HEK293 (cell line): ENCODE results near the gene SPAG8.

Experiments used
- CTCF ChIA-PET: fragments of 350-600 bp; formaldehyde crosslinking; extraction: SDS; loops from one replicate; lab custom pipeline; 2021; ENCODE audit warnings: antibody characterized with exemption; lab: Yijun Ruan, JAX
- POLR2A ChIA-PET: fragments of 300-600 bp; formaldehyde crosslinking; extraction: SDS; loops from one replicate; lab custom pipeline; 2020; ENCODE audit warnings: antibody characterized with exemption, inconsistent platforms; lab: Yijun Ruan, JAX
- H3K27ac ChIP-seq: fragments of 200-500 bp; sonication (Bioruptor generic); 2 replicates; pipeline ENCODE4 v1.5.1; 2014; ENCODE audit warnings: low read depth, low read length, control low read depth, inconsistent platforms; ENCODE audit errors: extremely low read depth
- H3K36me3 ChIP-seq, 2 experiments: fragments of 200-500 bp in 1 of 2; sonication (Bioruptor generic) in 1 of 2; 1 replicate in 1 of 2; 2 replicates in 1 of 2; pipeline ENCODE4 v1.5.1; 2014 to 2017; ENCODE audit warnings: inconsistent platforms in 2 of 2, low read length in 2 of 2; ENCODE audit not compliant: control insufficient read depth in 2 of 2, insufficient read depth in 1 of 2
- H3K4me1 ChIP-seq: fragments of 200-500 bp; sonication (Bioruptor generic); 2 replicates; pipeline ENCODE4 v1.5.1; 2014; ENCODE audit warnings: mild to moderate bottlenecking, low read length, inconsistent platforms; ENCODE audit not compliant: control insufficient read depth, insufficient read depth
- H3K4me3 ChIP-seq: 2 replicates; pipeline ENCODE4 v1.5.1; 2011; ENCODE audit warnings: low read depth, mild to moderate bottlenecking, control low read depth, low read length, moderate library complexity
- H3K9me3 ChIP-seq: fragments of 200-500 bp; sonication (Bioruptor generic); 2 replicates; pipeline ENCODE4 v1.5.1; 2014; ENCODE audit warnings: low read depth, low read length, inconsistent platforms; ENCODE audit not compliant: control insufficient read depth, insufficient read depth
- BCL6B ChIP-seq: fragments of 450-650 bp; formaldehyde crosslinking; IDR thresholded peaks from 2 replicates; pipeline ENCODE4 v1.5.1; 2017; ENCODE audit warnings: missing biosample characterization, missing genetic modification characterization
- ELK4 ChIP-seq: IDR thresholded peaks from 2 replicates; pipeline ENCODE4 v1.6.1; 2011; ENCODE audit warnings: mild to moderate bottlenecking, low read depth, low read length, borderline replicate concordance
- GFI1B ChIP-seq: fragments of 450-650 bp; formaldehyde crosslinking; IDR thresholded peaks from 2 replicates; pipeline ENCODE4 v1.5.1; 2016; ENCODE audit warnings: missing biosample characterization, missing genetic modification characterization
- GLIS1 ChIP-seq: fragments of 450-650 bp; formaldehyde crosslinking; IDR thresholded peaks from 2 replicates; pipeline ENCODE4 v1.5.1; 2016; ENCODE audit warnings: missing biosample characterization, missing genetic modification characterization
- GLIS2 ChIP-seq: fragments of 450-650 bp; formaldehyde crosslinking; IDR thresholded peaks from 2 replicates; pipeline ENCODE4 v1.5.1; 2016; ENCODE audit warnings: missing biosample characterization, missing genetic modification characterization
- YY1 ChIP-seq: fragments of 450-650 bp; formaldehyde crosslinking; IDR thresholded peaks from 2 replicates; pipeline ENCODE4 v1.5.1; 2018; ENCODE audit warnings: missing biosample characterization, missing genetic modification characterization
- ZBTB10 ChIP-seq: fragments of 450-650 bp; formaldehyde crosslinking; IDR thresholded peaks from 2 replicates; pipeline ENCODE4 v1.5.1; 2016; ENCODE audit warnings: missing biosample characterization, missing genetic modification characterization
- ZBTB48 ChIP-seq: fragments of 450-650 bp; formaldehyde crosslinking; IDR thresholded peaks from 2 replicates; pipeline ENCODE4 v1.5.1; 2016; ENCODE audit warnings: missing biosample characterization, missing genetic modification characterization
- ZFP37 ChIP-seq: fragments of 450-650 bp; formaldehyde crosslinking; IDR thresholded peaks from 2 replicates; pipeline ENCODE4 v1.5.1; 2016; ENCODE audit warnings: missing biosample characterization, missing genetic modification characterization
- ZNF114 ChIP-seq: fragments of 450-650 bp; formaldehyde crosslinking; IDR thresholded peaks from 2 replicates; pipeline ENCODE4 v1.5.0; 2017; ENCODE audit warnings: missing biosample characterization, missing genetic modification characterization
- ZNF138 ChIP-seq: fragments of 450-650 bp; formaldehyde crosslinking; IDR thresholded peaks from 2 replicates; pipeline ENCODE4 v1.5.1; 2016; ENCODE audit warnings: missing biosample characterization, missing genetic modification characterization, borderline replicate concordance
- ZNF169 ChIP-seq: fragments of 450-650 bp; formaldehyde crosslinking; IDR thresholded peaks from 2 replicates; pipeline ENCODE4 v1.5.1; 2016; ENCODE audit warnings: missing biosample characterization, missing genetic modification characterization
- ZNF302 ChIP-seq: fragments of 450-650 bp; formaldehyde crosslinking; IDR thresholded peaks from 2 replicates; pipeline ENCODE4 v1.5.1; 2016; ENCODE audit warnings: missing biosample characterization, missing genetic modification characterization, low read depth
- ZNF366 ChIP-seq: fragments of 450-650 bp; formaldehyde crosslinking; conservative IDR thresholded peaks from 2 replicates; pipeline ENCODE4 v1.5.1; 2016; ENCODE audit warnings: missing biosample characterization, missing genetic modification characterization
- ZNF426 ChIP-seq: fragments of 450-650 bp; formaldehyde crosslinking; IDR thresholded peaks from 2 replicates; pipeline ENCODE4 v1.5.1; 2017; ENCODE audit warnings: missing biosample characterization, missing genetic modification characterization, mild to moderate bottlenecking, inconsistent platforms, moderate library complexity
- ZNF48 ChIP-seq: fragments of 450-650 bp; formaldehyde crosslinking; IDR thresholded peaks from 2 replicates; pipeline ENCODE4 v1.5.1; 2016; ENCODE audit warnings: missing biosample characterization, missing genetic modification characterization
- ZNF626 ChIP-seq: fragments of 450-650 bp; sonication (Bioruptor Pico); formaldehyde crosslinking; IDR thresholded peaks from 2 replicates; pipeline ENCODE4 v1.5.1; 2018; ENCODE audit warnings: missing biosample characterization, missing genetic modification characterization, inconsistent platforms
- ZNF639 ChIP-seq: fragments of 450-650 bp; formaldehyde crosslinking; IDR thresholded peaks from 2 replicates; pipeline ENCODE4 v1.5.1; 2016; ENCODE audit warnings: missing biosample characterization, missing genetic modification characterization
- ZNF677 ChIP-seq: fragments of 450-650 bp; IDR thresholded peaks from 2 replicates; pipeline ENCODE4 v1.5.0; 2018; ENCODE audit warnings: missing biosample characterization, mild to moderate bottlenecking, missing genetic modification characterization, moderate library complexity
- ZNF785 ChIP-seq: fragments of 450-650 bp; formaldehyde crosslinking; IDR thresholded peaks from 2 replicates; pipeline ENCODE4 v1.5.1; 2016; ENCODE audit warnings: missing biosample characterization, missing genetic modification characterization
- TF ChIP-seq, protein P1 (sequence below): fragments of 450-650 bp; formaldehyde crosslinking; IDR thresholded peaks from 2 replicates; pipeline ENCODE4 v1.5.1; 2016; ENCODE audit warnings: missing biosample characterization, missing genetic modification characterization

The SPAG8 gene

GRCh38 chr9:35808433-35808832 lies 3.6 kb downstream of the SPAG8 start:
- no peaks in the 10 kb centered on the region for H3K9me3 ChIP-seq
- peaks cover 0 to 55% of the 10 kb centered on the region in 2 experiments; a peak in 1 of 3 replicates for H3K36me3 ChIP-seq
- ChIA-PET POLR2A (interaction anchor here (1.0 kb wide), 1 partner anchor 8 kb away, joined by 4 read pairs; no protein-coding TSS in a partner anchor), CTCF (interaction anchor here (1.7 kb wide), 1 partner anchor 18 kb away, joined by 5 read pairs; no protein-coding TSS in a partner anchor)
- H3K4me3 ChIP-seq, result no peak overlapping the region
- no peak for TF ChIP-seq ZNF138
- no peak for TF ChIP-seq ZNF48 (tag by site-specific recombination)
- no peak for TF ChIP-seq GFI1B
- TF ChIP-seq, protein P1, sequence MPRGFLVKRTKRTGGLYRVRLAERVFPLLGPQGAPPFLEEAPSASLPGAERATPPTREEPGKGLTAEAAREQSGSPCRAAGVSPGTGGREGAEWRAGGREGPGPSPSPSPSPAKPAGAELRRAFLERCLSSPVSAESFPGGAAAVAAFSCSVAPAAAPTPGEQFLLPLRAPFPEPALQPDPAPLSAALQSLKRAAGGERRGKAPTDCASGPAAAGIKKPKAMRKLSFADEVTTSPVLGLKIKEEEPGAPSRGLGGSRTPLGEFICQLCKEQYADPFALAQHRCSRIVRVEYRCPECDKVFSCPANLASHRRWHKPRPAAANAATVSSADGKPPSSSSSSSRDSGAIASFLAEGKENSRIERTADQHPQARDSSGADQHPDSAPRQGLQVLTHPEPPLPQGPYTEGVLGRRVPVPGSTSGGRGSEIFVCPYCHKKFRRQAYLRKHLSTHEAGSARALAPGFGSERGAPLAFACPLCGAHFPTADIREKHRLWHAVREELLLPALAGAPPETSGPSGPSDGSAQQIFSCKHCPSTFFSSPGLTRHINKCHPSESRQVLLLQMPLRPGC (tag by site-specific recombination), result no peak
- H3K4me1 ChIP-seq, result no peaks in the 10 kb centered on the region
- H3K27ac ChIP-seq, result no peak overlapping the region

DNA sequence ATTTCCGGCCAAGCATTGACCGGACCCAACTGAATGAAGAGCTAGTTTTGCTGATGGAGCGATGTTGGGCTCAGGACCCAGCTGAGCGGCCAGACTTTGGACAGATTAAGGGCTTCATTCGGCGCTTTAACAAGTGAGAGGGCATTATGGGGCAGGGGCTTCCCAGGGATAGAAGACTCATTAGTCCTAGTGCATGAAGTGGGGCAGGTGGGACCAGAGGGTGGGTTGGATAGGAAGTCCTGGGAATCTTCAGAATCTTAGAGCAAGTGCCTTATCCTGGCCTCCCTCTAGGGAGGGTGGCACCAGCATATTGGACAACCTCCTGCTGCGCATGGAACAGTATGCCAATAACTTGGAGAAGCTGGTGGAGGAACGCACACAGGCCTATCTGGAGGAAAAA lies 6.0 kb downstream of the SPAG8 start:
- no peak for TF ChIP-seq GLIS1 (tag by site-specific recombination)
- no peak for TF ChIP-seq BCL6B (tag by site-specific recombination)
- POLR2A ChIA-PET, result no interaction called here
- CTCF ChIA-PET, result interaction anchor here (0.5 to 4.6 kb wide), 4 partner anchors 16 to 140 kb away, joined by 3 to 24 read pairs (median 4); no protein-coding TSS in a partner anchor

DNA sequence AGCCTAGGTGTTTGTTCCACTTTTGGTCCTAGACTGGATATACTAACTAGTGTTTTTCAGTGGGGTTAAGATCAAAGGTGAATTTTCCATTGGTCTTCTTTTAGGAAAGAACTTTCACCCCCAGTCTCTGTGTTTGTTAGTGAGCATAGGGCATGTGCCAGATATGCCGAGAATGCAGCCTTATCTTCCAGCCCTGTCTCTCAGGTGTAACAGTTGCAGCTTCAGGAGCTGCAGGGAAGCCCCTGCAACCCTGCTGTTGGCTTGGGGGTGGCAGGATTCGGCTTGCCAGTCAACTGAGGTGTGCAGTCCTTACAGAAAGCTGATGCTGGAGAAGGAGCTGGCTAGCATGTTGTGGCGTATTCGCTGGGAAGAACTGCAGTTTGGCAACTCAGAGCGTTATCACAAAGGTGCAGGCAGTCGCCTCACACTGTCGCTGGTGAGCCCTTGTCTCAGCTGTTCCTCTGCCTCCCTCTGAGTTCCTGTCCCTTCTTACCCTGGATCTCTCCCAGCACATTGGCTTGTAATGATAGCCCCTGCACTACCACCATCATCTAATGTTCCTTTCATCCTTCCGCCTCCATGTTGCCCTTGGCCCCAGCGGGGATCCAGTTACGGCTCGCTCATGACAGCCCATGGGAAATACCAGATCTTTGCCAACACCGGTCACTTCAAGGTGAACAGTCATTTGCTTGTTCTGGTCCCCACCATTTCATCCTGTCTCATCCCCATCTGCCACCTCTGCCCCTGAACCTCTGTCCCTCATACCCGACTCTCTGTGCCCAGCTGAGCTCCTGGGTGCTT lies 10.5 kb downstream of the SPAG8 start:
- Histone ChIP-seq H3K4me1 (no peaks in the 10 kb centered on the region), H3K36me3 (peaks cover 0 to 50% of the 10 kb centered on the region in 2 experiments; a peak in 2 of 3 replicates), H3K4me3 (no peak overlapping the region), H3K27ac (no peak overlapping the region), H3K9me3 (no peaks in the 10 kb centered on the region)
- POLR2A ChIA-PET, result no interaction called here
- TF ChIP-seq ZNF366 (tag by site-specific recombination) (no peak), ZNF677 (tag by site-specific recombination) (no peak), ZFP37 (tag by site-specific recombination) (no peak), ZNF114 (no peak), ZNF639 (no peak), ZBTB48 (tag by site-specific recombination) (no peak), GLIS2 (tag by site-specific recombination) (no peak), ZNF426 (tag by site-specific recombination) (no peak), ZBTB10 (no peak), ZNF626 (tag by site-specific recombination) (no peak), ZNF302 (no peak), ZNF785 (tag by site-specific recombination) (no peak), YY1 (tag by site-specific recombination) (no peak), ZNF169 (tag by site-specific recombination) (no peak), ELK4 (no peak)
- CTCF ChIA-PET, result interaction anchor here (0.8 kb wide), 1 partner anchor 144 kb away, joined by 3 read pairs; no protein-coding TSS in a partner anchor

More for the DNA sequence above, 6.0 kb downstream of the SPAG8 start:
- peaks cover 0 to 68% of the 10 kb centered on the region in 2 experiments; a peak in 2 of 3 replicates for H3K36me3 ChIP-seq
- no peak overlapping the region for H3K27ac ChIP-seq
- no peak overlapping the region for H3K4me3 ChIP-seq
- H3K9me3 ChIP-seq, result no peaks in the 10 kb centered on the region
- H3K4me1 ChIP-seq, result no peaks in the 10 kb centered on the region
